Neural progenitor cell (in vitro differentiated cells): ENCODE results near the gene KCNA10. TPM values are rescaled to one million over a fixed set of nuclear protein-coding genes. Genes with fewer than 3 reads are reported as not detected.

Experiments
- DNase-seq: peaks from one replicate; pipeline ENCODE4 v3.0.0-alpha.2; 2016; ENCODE audit warnings: low spot score
- H2AFZ ChIP-seq: fragments of 200-600 bp; sonication (generic); replicated peaks from 2 replicates; pipeline ENCODE4 v1.6.1; 2016; ENCODE audit warnings: antibody characterized with exemption
- H3F3A ChIP-seq: fragments of 200-600 bp; sonication (generic); 2 replicates; pipeline ENCODE4 v1.6.1; 2016; ENCODE audit warnings: antibody characterized with exemption, low read depth
- H3K27ac ChIP-seq: fragments of 200-600 bp; sonication (generic); 2 replicates; pipeline ENCODE4 v1.5.1; 2016; ENCODE audit warnings: mild to moderate bottlenecking
- H3K27me3 ChIP-seq: fragments of 200-600 bp; sonication (generic); 2 replicates; pipeline ENCODE4 v1.6.1; 2016; ENCODE audit warnings: mild to moderate bottlenecking, moderate library complexity
- H3K36me3 ChIP-seq: fragments of 200-600 bp; sonication (generic); 2 replicates; pipeline ENCODE4 v1.5.1; 2016
- H3K4me1 ChIP-seq: fragments of 200-600 bp; sonication (generic); 2 replicates; pipeline ENCODE4 v1.6.1; 2016; ENCODE audit warnings: mixed run types
- H3K4me2 ChIP-seq: fragments of 200-600 bp; sonication (generic); 2 replicates; pipeline ENCODE4 v1.6.1; 2016
- H3K4me3 ChIP-seq: fragments of 200-600 bp; sonication (generic); 2 replicates; pipeline ENCODE4 v1.5.1; 2016
- H3K79me2 ChIP-seq: fragments of 200-600 bp; sonication (generic); 2 replicates; pipeline ENCODE4 v1.6.1; 2016; ENCODE audit warnings: low read depth
- H3K9ac ChIP-seq: fragments of 200-600 bp; sonication (generic); 2 replicates; pipeline ENCODE4 v1.6.1; 2016
- H3K9me3 ChIP-seq: fragments of 200-600 bp; sonication (generic); 2 replicates; pipeline ENCODE4 v1.5.1; 2016; ENCODE audit warnings: low read depth
- H4K20me1 ChIP-seq: fragments of 200-600 bp; sonication (generic); 2 replicates; pipeline ENCODE4 v1.6.1; 2016; ENCODE audit warnings: low read depth
- H3K27ac Mint-ChIP-seq: 3 replicates; pipeline ENCODE4 v1.8.0; 2021; ENCODE audit warnings: mixed read lengths
- H3K27me3 Mint-ChIP-seq: 2 replicates; pipeline ENCODE4 v1.8.0; 2022; ENCODE audit warnings: low read depth, mild to moderate bottlenecking, inconsistent platforms, moderate library complexity, mixed read lengths; ENCODE audit not compliant: insufficient read depth
- H3K36me3 Mint-ChIP-seq: 3 replicates; pipeline ENCODE4 v1.8.0; 2021; ENCODE audit warnings: mixed read lengths
- H3K4me1 Mint-ChIP-seq: 3 replicates; pipeline ENCODE4 v1.8.0; 2021; ENCODE audit warnings: mixed read lengths
- H3K4me3 Mint-ChIP-seq: 3 replicates; pipeline ENCODE4 v1.8.0; 2021; ENCODE audit warnings: mild to moderate bottlenecking, moderate library complexity, mixed read lengths
- H3K9me3 Mint-ChIP-seq: 3 replicates; pipeline ENCODE4 v1.8.0; 2020; ENCODE audit warnings: mixed read lengths
- CTCF ChIP-seq: fragments of 200-600 bp; sonication (generic); IDR thresholded peaks from 2 replicates; pipeline ENCODE4 v1.5.1; 2017; ENCODE audit warnings: antibody characterized with exemption, mild to moderate bottlenecking
- EZH2 ChIP-seq: fragments of 200-600 bp; sonication (generic); IDR thresholded peaks from 2 replicates; pipeline ENCODE4 v1.6.1; 2017; ENCODE audit warnings: antibody characterized with exemption, mild to moderate bottlenecking, moderate library complexity
- EZH2phosphoT487 ChIP-seq: fragments of 200-600 bp; sonication (generic); IDR thresholded peaks from 2 replicates; pipeline ENCODE4 v1.6.1; 2017; ENCODE audit warnings: antibody characterized with exemption
- total RNA-seq: library from RNA; depleted of rRNA; stranded (reverse); fragments of >200 nt; gene quantifications from 2 replicates; pipeline ENCODE4 v1.2.3, GENCODE V29; 2015; ENCODE audit warnings: low replicate concordance

KCNA10 gene
- total RNA-seq, 1 donor from 2014 or later = not detected

GRCh38 chr1:110492573-110492972 lies 26.4 kb downstream of the KCNA10 start:
- Histone ChIP-seq H3K4me3 (no peak overlapping the region), H3F3A (no peaks in the 10 kb centered on the region), H3K27me3 (no peaks in the 10 kb centered on the region), H3K79me2 (no peaks in the 10 kb centered on the region), H3K36me3 (no peaks in the 10 kb centered on the region), H2AFZ (no peak overlapping the region), H3K9me3 (no peaks in the 10 kb centered on the region), H4K20me1 (no peaks in the 10 kb centered on the region), H3K9ac (no peak overlapping the region), H3K4me1 (peaks cover 6% of the 10 kb centered on the region), H3K27ac (no peak overlapping the region), H3K4me2 (no peak overlapping the region)
- peaks cover 26% of the 10 kb centered on the region for H3K4me1 Mint-ChIP-seq
- DNase-seq = no peak
- no peak overlapping the region for H3K4me3 Mint-ChIP-seq
- no peak for TF ChIP-seq EZH2
- TF ChIP-seq EZH2phosphoT487 = no peak
- no peak for TF ChIP-seq CTCF
- no peaks in the 10 kb centered on the region for H3K36me3 Mint-ChIP-seq
- H3K27me3 Mint-ChIP-seq = peaks cover 6% of the 10 kb centered on the region
- no peaks in the 10 kb centered on the region for H3K9me3 Mint-ChIP-seq
- peak overlapping the region; percentile 46 for H3K27ac Mint-ChIP-seq

- no peaks in the 10 kb centered on the region for H3K9me3 ChIP-seq
- Mint-ChIP-seq H3K4me1 (peaks cover 26% of the 10 kb centered on the region), H3K27me3 (peaks cover 4% of the 10 kb centered on the region), H3K36me3 (no peaks in the 10 kb centered on the region), H3K4me3 (no peak overlapping the region), H3K27ac (peak overlapping the region; percentile 20), H3K9me3 (no peaks in the 10 kb centered on the region)
- H3K4me1 ChIP-seq = peaks cover 6% of the 10 kb centered on the region
- no peak overlapping the region for H3K9ac ChIP-seq
- no peaks in the 10 kb centered on the region for H4K20me1 ChIP-seq
- no peaks in the 10 kb centered on the region for H3K36me3 ChIP-seq
- no peak for TF ChIP-seq EZH2phosphoT487
- TF ChIP-seq CTCF = no peak
- no peak for TF ChIP-seq EZH2
- no peaks in the 10 kb centered on the region for H3K27me3 ChIP-seq
- no peak for DNase-seq
- no peak overlapping the region for H3K4me2 ChIP-seq
- no peak overlapping the region for H2AFZ ChIP-seq
- no peaks in the 10 kb centered on the region for H3K79me2 ChIP-seq
- no peak overlapping the region for H3K4me3 ChIP-seq
- no peak overlapping the region for H3K27ac ChIP-seq
- no peaks in the 10 kb centered on the region for H3F3A ChIP-seq
Measured at GRCh38 chr1:110490791-110491451, 28.1 kb downstream of the KCNA10 start.

GRCh38 chr1:110489973-110490542 lies 28.9 kb downstream of the KCNA10 start:
- Histone ChIP-seq H4K20me1 (no peaks in the 10 kb centered on the region), H3K4me1 (peaks cover 6% of the 10 kb centered on the region), H3K4me3 (no peak overlapping the region), H3K79me2 (no peaks in the 10 kb centered on the region), H3K9ac (no peak overlapping the region), H3F3A (no peaks in the 10 kb centered on the region), H3K27ac (no peak overlapping the region), H3K4me2 (no peak overlapping the region), H3K9me3 (no peaks in the 10 kb centered on the region), H2AFZ (no peak overlapping the region), H3K27me3 (no peaks in the 10 kb centered on the region), H3K36me3 (no peaks in the 10 kb centered on the region)
- Mint-ChIP-seq H3K4me3 (no peak overlapping the region), H3K36me3 (no peaks in the 10 kb centered on the region), H3K9me3 (no peaks in the 10 kb centered on the region), H3K27me3 (peaks cover 4% of the 10 kb centered on the region), H3K4me1 (peaks cover 18% of the 10 kb centered on the region), H3K27ac (no peak overlapping the region)
- no peak for TF ChIP-seq CTCF
- no peak for TF ChIP-seq EZH2
- TF ChIP-seq EZH2phosphoT487 = no peak
- no peak for DNase-seq
